B cell (primary cell): Measurements from ENCODE around the gene RGR.

Source experiments
- EZH2 ChIP-seq: IDR thresholded peaks from 2 replicates; pipeline ENCODE4 v1.6.1; 2012; ENCODE audit warnings: borderline replicate concordance, low read depth, mild to moderate bottlenecking, moderate library complexity, low read length; ENCODE audit not compliant: insufficient read depth, poor library complexity, severe bottlenecking
- TF ChIP-seq, protein P1 (sequence below): fragments of 200-600 bp; IDR thresholded peaks from one replicate; pipeline ENCODE4 v1.8.0; 2022; ENCODE audit warnings: antibody characterized with exemption, mild to moderate bottlenecking

DNA sequence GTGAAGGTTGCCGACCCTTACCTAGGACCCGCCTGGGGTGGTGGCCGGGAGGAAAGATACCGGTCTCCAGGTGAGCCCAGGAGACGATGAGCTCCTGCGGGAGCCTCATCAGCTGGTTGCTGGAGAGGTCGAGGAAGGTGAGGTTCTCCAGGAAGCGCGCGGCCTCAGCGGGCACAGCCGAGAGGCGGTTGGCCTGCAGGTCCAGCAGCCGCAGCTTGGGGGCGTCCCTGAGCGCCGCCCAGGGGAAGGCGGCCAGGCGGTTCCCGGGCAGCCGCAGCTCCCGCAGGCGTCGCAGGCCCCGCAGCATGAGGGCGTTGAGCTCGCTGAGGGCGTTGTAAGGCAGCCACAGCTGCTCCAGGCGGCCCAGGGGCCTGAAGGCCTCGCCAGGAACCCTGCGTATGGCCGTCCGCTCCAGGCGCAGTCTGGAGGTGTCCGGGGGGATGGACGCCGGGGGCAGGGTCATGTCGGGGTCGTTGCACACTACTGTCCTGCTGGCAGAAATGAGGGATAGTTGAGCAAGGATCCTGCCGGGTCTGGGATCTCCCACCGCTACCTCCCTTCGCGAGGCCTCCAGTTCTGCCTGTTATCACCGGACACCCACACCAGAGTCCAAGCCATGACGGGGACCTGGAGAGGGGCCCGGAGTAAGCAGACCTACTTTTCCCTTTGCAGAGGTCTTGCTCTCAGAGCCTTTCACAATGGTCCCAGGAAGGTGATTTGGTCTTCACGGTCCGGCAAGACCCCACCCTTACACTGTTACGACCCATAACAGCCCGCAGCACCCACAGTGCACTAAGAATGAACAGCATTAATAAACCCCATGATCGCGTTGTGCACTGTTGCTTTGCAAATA lies 7.4 kb upstream of the RGR start:
- TF ChIP-seq, protein P1, sequence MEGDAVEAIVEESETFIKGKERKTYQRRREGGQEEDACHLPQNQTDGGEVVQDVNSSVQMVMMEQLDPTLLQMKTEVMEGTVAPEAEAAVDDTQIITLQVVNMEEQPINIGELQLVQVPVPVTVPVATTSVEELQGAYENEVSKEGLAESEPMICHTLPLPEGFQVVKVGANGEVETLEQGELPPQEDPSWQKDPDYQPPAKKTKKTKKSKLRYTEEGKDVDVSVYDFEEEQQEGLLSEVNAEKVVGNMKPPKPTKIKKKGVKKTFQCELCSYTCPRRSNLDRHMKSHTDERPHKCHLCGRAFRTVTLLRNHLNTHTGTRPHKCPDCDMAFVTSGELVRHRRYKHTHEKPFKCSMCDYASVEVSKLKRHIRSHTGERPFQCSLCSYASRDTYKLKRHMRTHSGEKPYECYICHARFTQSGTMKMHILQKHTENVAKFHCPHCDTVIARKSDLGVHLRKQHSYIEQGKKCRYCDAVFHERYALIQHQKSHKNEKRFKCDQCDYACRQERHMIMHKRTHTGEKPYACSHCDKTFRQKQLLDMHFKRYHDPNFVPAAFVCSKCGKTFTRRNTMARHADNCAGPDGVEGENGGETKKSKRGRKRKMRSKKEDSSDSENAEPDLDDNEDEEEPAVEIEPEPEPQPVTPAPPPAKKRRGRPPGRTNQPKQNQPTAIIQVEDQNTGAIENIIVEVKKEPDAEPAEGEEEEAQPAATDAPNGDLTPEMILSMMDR, result no peak
- TF ChIP-seq EZH2, result no peak
